BJ (cell line): Measurements from ENCODE around the gene DYNLT2. TPM values are rescaled to one million over a fixed set of nuclear protein-coding genes. Genes with fewer than 3 reads are reported as not detected.

Source experiments
- CTCF ChIA-PET: fragments of 350-600 bp; formaldehyde crosslinking; extraction: SDS; loops from one replicate; lab custom pipeline; 2021; ENCODE audit warnings: antibody characterized with exemption, inconsistent platforms; lab: Yijun Ruan, JAX
- POLR2A ChIA-PET: fragments of 300-600 bp; sonication (Branson Sonifier 250); formaldehyde crosslinking; extraction: SDS; loops from one replicate; lab custom pipeline; 2021; ENCODE audit warnings: antibody characterized with exemption; lab: Charles Lee
- DNase-seq: peaks from one replicate; pipeline ENCODE4 v3.0.0-alpha.2; 2011; ENCODE audit warnings: low read depth
- H3K27me3 ChIP-seq: 2 replicates; pipeline ENCODE4 v1.6.0; 2011; ENCODE audit warnings: low read length; ENCODE audit not compliant: control insufficient read depth, insufficient read depth
- H3K36me3 ChIP-seq: 2 replicates; pipeline ENCODE4 v1.5.1; 2011; ENCODE audit warnings: low read length; ENCODE audit not compliant: control insufficient read depth, insufficient read depth
- H3K4me3 ChIP-seq: 2 replicates; pipeline ENCODE4 v1.5.1; 2011; ENCODE audit warnings: low read depth, mild to moderate bottlenecking, control low read depth, low read length
- polyA plus RNA-seq: library from polyadenylated mRNA; depleted of rRNA; stranded (reverse); fragments of >200 nt; gene quantifications from 2 replicates; pipeline ENCODE4 v1.2.3, GENCODE V29; 2011
- TF ChIP-seq, protein P1 (sequence below): IDR thresholded peaks from 2 replicates; pipeline ENCODE4 v1.5.1; 2011; ENCODE audit warnings: low read depth, mild to moderate bottlenecking, control low read depth, inconsistent platforms, low read length, moderate library complexity; ENCODE audit not compliant: insufficient read depth

Gene DYNLT2
- polyA plus RNA-seq, 1 experiment = 0.32 TPM

DNA sequence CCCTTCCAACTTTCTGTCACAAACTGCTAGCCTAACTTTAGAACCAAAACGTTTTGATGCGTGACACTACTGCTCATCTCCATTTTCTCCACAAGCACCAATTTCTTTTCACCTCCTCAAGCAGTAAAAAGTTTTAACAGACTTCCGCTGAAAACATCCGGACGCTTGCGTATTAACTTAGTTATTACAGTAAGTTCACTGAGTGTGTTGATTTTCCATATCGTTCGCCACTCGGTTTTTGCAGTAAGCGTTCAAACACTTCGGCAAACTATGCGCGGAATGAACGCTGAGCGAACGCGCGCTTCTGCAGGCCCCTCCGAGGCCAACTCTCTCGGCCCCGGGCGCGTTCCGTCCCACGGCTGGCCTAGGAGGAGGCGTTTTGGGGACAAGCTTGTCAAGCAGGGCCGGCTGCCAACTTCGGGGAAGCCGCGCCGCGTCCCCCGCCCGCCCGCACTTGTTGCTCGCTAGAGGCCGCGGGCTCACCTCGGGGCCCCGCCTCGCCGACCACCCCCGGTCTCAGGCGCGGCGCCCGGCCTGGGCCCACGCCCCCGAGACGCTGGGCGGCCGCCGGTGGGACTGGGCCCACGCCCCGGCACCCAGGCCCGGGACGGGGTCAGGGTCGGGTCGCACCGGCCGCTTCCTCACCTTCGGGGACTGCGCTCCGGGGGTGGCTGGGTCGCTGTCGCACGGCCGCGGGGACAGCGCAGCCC, 28.0 kb downstream of the DYNLT2 start:
- TF ChIP-seq, protein P1, sequence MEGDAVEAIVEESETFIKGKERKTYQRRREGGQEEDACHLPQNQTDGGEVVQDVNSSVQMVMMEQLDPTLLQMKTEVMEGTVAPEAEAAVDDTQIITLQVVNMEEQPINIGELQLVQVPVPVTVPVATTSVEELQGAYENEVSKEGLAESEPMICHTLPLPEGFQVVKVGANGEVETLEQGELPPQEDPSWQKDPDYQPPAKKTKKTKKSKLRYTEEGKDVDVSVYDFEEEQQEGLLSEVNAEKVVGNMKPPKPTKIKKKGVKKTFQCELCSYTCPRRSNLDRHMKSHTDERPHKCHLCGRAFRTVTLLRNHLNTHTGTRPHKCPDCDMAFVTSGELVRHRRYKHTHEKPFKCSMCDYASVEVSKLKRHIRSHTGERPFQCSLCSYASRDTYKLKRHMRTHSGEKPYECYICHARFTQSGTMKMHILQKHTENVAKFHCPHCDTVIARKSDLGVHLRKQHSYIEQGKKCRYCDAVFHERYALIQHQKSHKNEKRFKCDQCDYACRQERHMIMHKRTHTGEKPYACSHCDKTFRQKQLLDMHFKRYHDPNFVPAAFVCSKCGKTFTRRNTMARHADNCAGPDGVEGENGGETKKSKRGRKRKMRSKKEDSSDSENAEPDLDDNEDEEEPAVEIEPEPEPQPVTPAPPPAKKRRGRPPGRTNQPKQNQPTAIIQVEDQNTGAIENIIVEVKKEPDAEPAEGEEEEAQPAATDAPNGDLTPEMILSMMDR = no peak
- no peaks in the 10 kb centered on the region for H3K36me3 ChIP-seq
- no peak for DNase-seq
- peak overlapping the region; percentile 75 for H3K4me3 ChIP-seq
- CTCF ChIA-PET = interaction anchor here (0.7 kb wide), 1 partner anchor 429 kb away, joined by 3 read pairs; no protein-coding TSS in a partner anchor
- POLR2A ChIA-PET = interaction anchor here (0.7 kb wide), 1 partner anchor 75 kb away, joined by 3 read pairs; no protein-coding TSS in a partner anchor
- H3K27me3 ChIP-seq = no peaks in the 10 kb centered on the region

DNA sequence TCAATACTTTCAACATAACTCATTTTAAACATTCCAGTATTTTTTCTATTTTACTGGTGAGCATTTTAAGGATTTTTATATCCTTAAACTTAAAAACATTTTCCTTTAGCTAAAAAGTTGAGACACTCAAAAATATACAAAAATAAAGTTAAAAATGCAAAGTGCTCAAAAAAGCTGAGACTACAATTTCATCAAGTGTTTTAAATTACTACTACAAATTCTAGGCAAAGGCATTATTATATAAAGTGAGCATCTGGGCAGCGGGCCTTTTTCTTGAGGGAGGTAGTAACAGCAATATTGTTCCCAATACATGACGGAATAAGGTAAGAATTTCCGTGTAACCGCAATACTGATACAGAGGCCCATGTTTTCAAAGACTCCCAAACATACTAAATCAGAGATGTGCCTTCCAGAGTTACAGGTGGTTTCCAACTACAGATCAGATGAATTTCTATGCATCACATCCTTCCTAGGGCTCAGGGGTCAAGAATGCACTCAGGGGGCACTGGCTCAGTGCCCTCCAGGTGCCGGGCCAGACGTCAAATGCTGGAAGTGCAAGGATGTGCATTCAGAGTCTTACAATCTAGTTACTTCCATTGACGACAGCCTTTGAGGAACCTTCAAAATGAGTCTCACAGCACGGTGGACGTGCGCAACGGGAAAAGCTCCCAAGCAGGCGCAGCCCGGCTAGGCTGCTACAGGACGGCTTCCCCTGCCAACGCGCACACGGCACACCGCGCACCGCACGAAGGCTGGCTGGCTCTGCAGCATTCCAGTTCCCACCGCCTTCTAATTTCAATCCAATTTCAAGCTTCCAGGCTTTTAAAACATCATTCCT, 28.8 kb downstream of the DYNLT2 start:
- Histone ChIP-seq H3K36me3 (no peaks in the 10 kb centered on the region), H3K4me3 (peak overlapping the region; percentile 75), H3K27me3 (no peaks in the 10 kb centered on the region)
- CTCF ChIA-PET = no interaction called here
- POLR2A ChIA-PET = no interaction called here
- no peak for DNase-seq
- TF ChIP-seq, protein P1 = no peak

DNA sequence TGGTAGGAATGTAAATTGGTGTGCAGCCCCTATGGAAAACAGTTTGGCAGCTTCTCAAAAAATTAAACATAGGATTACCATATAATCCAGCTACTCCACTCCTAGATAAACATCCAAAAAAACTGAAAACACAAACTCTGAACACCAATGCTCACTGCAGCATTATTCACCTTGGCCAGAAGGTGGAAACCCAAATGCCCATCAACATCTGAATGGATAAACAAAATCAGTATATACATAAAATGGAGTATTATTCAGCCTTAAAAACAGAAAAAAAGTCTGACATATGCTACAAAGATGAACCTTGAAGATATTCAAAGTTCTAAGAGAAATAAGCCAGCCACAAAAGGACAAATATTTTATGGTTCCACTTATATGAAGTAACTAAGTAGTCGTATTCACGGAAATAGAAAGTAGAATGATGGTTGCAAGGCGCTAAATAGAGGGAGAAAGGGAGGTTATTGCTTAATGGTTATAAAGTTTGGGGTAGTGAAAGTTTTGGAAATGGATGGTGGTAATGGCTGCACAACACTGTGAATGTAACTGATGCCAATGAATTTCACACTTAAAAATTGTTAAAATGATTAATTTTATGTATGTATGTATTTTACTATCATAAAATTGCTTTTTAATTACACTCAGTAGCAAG, 31.0 kb downstream of the DYNLT2 start:
- no peaks in the 10 kb centered on the region; the same call in 1 of the 2 replicates for H3K36me3 ChIP-seq
- TF ChIP-seq, protein P1 = no peak
- no peak for DNase-seq
- no peaks in the 10 kb centered on the region for H3K27me3 ChIP-seq
- ChIA-PET CTCF (no interaction called here), POLR2A (no interaction called here)
- no peak overlapping the region for H3K4me3 ChIP-seq

DNA sequence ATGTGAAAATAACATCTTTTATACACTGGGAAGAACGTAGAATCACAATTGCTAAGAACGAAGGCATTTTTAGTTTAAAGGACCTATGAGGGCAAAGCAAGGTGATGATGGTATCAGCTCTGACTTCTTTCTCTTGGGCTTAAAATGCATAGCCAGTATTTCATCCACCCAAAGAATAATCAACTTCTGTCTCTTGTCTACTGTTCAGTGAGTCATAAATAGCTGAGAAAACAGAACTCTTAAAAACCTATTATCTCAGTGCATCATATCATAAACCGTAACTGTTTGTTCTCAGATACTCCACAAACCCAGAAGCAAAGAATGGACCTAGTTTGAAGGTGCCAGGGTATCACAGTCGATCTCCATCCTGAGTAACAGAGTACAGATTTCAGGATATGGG, 32.3 kb downstream of the DYNLT2 start:
- POLR2A ChIA-PET = no interaction called here
- DNase-seq = no peak
- Histone ChIP-seq H3K27me3 (no peaks in the 10 kb centered on the region), H3K36me3 (peaks cover 3% of the 10 kb centered on the region; the same call in 1 of the 2 replicates), H3K4me3 (no peak overlapping the region)
- TF ChIP-seq, protein P1 = no peak
- CTCF ChIA-PET = interaction anchor here (1.3 kb wide), 1 partner anchor 10 kb away, joined by 3 read pairs; no protein-coding TSS in a partner anchor
